Smooth muscle cell (in vitro differentiated cells): ENCODE measurements around the gene ECE1. TPM values are rescaled to one million over a fixed set of nuclear protein-coding genes. Genes with fewer than 3 reads are reported as not detected.

ENCODE experiments used
- DNase-seq: peaks from one replicate; lab custom pipeline; 2025; ENCODE audit not compliant: unreplicated experiment; lab: John Stamatoyannopoulos, UW
- H2AFZ ChIP-seq: fragments of 200-600 bp; sonication (generic); 2 replicates; pipeline ENCODE4 v1.6.0; 2016; ENCODE audit warnings: antibody characterized with exemption, low read depth, mild to moderate bottlenecking
- H3F3A ChIP-seq: fragments of 200-600 bp; sonication (generic); 2 replicates; pipeline ENCODE4 v1.6.0; 2017; ENCODE audit warnings: antibody characterized with exemption, low read depth
- H3K27ac ChIP-seq: fragments of 200-600 bp; sonication (generic); 2 replicates; pipeline ENCODE4 v1.5.1; 2016; ENCODE audit warnings: low read depth, mild to moderate bottlenecking
- H3K27me3 ChIP-seq: fragments of 200-600 bp; sonication (generic); 2 replicates; pipeline ENCODE4 v1.6.1; 2016; ENCODE audit warnings: low read depth, mild to moderate bottlenecking
- H3K36me3 ChIP-seq: fragments of 200-600 bp; sonication (generic); 2 replicates; pipeline ENCODE4 v1.5.1; 2016; ENCODE audit warnings: low read depth
- H3K4me1 ChIP-seq: fragments of 200-600 bp; sonication (generic); 2 replicates; pipeline ENCODE4 v1.5.1; 2016; ENCODE audit warnings: low read depth
- H3K4me2 ChIP-seq: fragments of 200-600 bp; sonication (generic); 2 replicates; pipeline ENCODE4 v1.6.0; 2016; ENCODE audit warnings: mild to moderate bottlenecking
- H3K4me3 ChIP-seq: fragments of 200-600 bp; sonication (generic); 2 replicates; pipeline ENCODE4 v1.5.1; 2016; ENCODE audit warnings: mild to moderate bottlenecking
- H3K79me2 ChIP-seq: fragments of 200-600 bp; sonication (generic); 2 replicates; pipeline ENCODE4 v1.6.0; 2016; ENCODE audit warnings: low read depth, mild to moderate bottlenecking
- H3K9ac ChIP-seq: fragments of 200-600 bp; sonication (generic); 2 replicates; pipeline ENCODE4 v1.6.0; 2016; ENCODE audit warnings: low read depth
- H3K9me3 ChIP-seq: fragments of 200-600 bp; sonication (generic); replicated peaks from 2 replicates; pipeline ENCODE4 v1.5.1; 2016; ENCODE audit warnings: low read depth
- H4K20me1 ChIP-seq: fragments of 200-600 bp; sonication (generic); 2 replicates; pipeline ENCODE4 v1.6.0; 2016; ENCODE audit warnings: low read depth
- CTCF ChIP-seq: fragments of 200-600 bp; sonication (generic); IDR thresholded peaks from 2 replicates; pipeline ENCODE4 v1.5.1; 2017; ENCODE audit warnings: borderline replicate concordance, mild to moderate bottlenecking, antibody characterized with exemption; ENCODE audit not compliant: insufficient read depth, poor library complexity, severe bottlenecking
- WGBS: methylation state at CpG from one replicate; pipeline ENCODE4 v1.1.7; 2016; ENCODE audit warnings: low lambda C conversion rate; 5-methylcytosine and 5-hydroxymethylcytosine counted together
- polyA plus RNA-seq: library from polyadenylated mRNA; unstranded; fragments of >200 nt; fragmentation: Nextera tagmentation; extraction: Ambion mirVana; gene quantifications from 2 replicates; pipeline ENCODE4 v1.2.1, GENCODE V29; 2016
- total RNA-seq: library from RNA; depleted of rRNA; stranded (reverse); fragments of >200 nt; gene quantifications from 2 replicates; pipeline ENCODE4 v1.2.3, GENCODE V29; 2014

The ECE1 gene
- total and polyA plus RNA-seq, 2 experiments from 2014 or later = 108 to 129 TPM

DNA sequence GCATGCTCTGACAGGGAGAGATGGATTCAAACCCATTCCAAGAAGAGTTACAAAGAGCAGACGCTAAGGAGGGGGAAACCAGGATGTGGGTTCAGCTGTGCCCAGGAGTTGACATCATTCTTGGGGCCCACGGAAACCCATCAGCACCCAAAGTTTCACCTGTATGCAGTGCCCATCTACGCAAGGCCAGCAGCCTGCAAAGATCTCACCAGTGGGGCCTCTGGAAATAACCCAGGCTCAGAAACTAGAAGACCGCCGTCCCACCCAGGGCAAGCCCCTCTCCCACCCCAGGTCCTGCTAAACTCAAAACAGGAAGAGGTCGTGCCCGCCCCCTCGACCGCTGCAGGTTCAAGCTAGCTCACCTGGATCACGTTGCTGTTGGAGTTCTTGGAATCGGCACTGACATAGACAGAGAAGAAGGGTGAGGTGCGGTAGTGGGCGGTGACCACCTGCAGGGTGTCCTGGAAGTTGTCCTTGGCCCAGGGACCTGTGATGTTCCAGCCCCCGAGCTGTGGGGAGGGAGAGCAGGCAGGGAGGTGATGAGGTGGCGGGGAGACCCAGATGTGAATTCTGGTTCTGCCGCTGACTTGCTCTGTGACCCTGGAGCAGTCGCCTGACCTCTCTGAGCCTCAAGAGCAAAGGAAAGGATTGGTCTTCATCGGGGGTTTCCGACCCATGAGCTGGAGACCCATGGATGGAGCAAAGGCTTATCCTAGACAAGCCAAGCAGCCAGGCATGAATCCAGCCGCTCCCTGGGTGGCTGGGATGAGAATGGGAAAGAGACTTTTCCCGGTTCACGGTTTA lies 31.7 kb downstream of the ECE1 start:
- no peak for TF ChIP-seq CTCF
- Histone ChIP-seq H3K27me3 (no peaks in the 10 kb centered on the region), H3F3A (peaks cover 24% of the 10 kb centered on the region), H3K4me3 (no peak overlapping the region), H3K4me2 (no peak overlapping the region), H2AFZ (no peak overlapping the region), H3K79me2 (peaks cover 7% of the 10 kb centered on the region), H3K9me3 (no peaks in the 10 kb centered on the region), H3K9ac (no peak overlapping the region), H3K4me1 (peaks cover 19% of the 10 kb centered on the region), H3K27ac (no peak overlapping the region), H4K20me1 (no peaks in the 10 kb centered on the region), H3K36me3 (no peaks in the 10 kb centered on the region)
- 94% methylated on average over 22 of the region's 22 CpGs for WGBS
- no peak for DNase-seq

GRCh38 chr1:21257431-21258135 lies 32.7 kb downstream of the ECE1 start:
- Histone ChIP-seq H3K79me2 (peaks cover 8% of the 10 kb centered on the region), H3K4me3 (no peak overlapping the region), H2AFZ (no peak overlapping the region), H3K36me3 (no peaks in the 10 kb centered on the region), H3F3A (peaks cover 19% of the 10 kb centered on the region), H4K20me1 (peaks cover under 1% of the 10 kb centered on the region), H3K4me2 (no peak overlapping the region), H3K9me3 (no peaks in the 10 kb centered on the region), H3K9ac (no peak overlapping the region), H3K27me3 (no peaks in the 10 kb centered on the region), H3K27ac (no peak overlapping the region), H3K4me1 (peaks cover 11% of the 10 kb centered on the region)
- no peak for TF ChIP-seq CTCF
- 95% methylated on average over 13 of the region's 13 CpGs for WGBS
- DNase-seq = no peak

- peaks cover 10% of the 10 kb centered on the region for H3K79me2 ChIP-seq
- DNase-seq = no peak
- no peak overlapping the region for H3K4me2 ChIP-seq
- H3K9ac ChIP-seq = no peak overlapping the region
- no peaks in the 10 kb centered on the region for H3K27me3 ChIP-seq
- TF ChIP-seq CTCF = no peak
- peaks cover 6% of the 10 kb centered on the region for H4K20me1 ChIP-seq
- 94% methylated on average over 13 of the region's 13 CpGs for WGBS
- peaks cover 3% of the 10 kb centered on the region for H3K4me1 ChIP-seq
- no peak overlapping the region for H3K27ac ChIP-seq
- no peaks in the 10 kb centered on the region for H3K36me3 ChIP-seq
- H3K4me3 ChIP-seq = no peak overlapping the region
- H2AFZ ChIP-seq = no peak overlapping the region
- H3F3A ChIP-seq = peaks cover 13% of the 10 kb centered on the region
- no peaks in the 10 kb centered on the region for H3K9me3 ChIP-seq
Observed at GRCh38 chr1:21256776-21257175, 33.5 kb downstream of the ECE1 start.

- Histone ChIP-seq H3K27me3 (no peaks in the 10 kb centered on the region), H3F3A (peaks cover 13% of the 10 kb centered on the region), H4K20me1 (peaks cover 12% of the 10 kb centered on the region), H3K4me1 (no peaks in the 10 kb centered on the region), H2AFZ (no peak overlapping the region), H3K4me2 (no peak overlapping the region), H3K79me2 (peaks cover 10% of the 10 kb centered on the region), H3K9ac (no peak overlapping the region), H3K36me3 (no peaks in the 10 kb centered on the region), H3K27ac (no peak overlapping the region), H3K4me3 (no peak overlapping the region), H3K9me3 (no peaks in the 10 kb centered on the region)
- DNase-seq = no peak
- TF ChIP-seq CTCF = no peak
- 95% methylated on average over 14 of the region's 14 CpGs for WGBS
Observed at GRCh38 chr1:21255943-21256320, 34.3 kb downstream of the ECE1 start.
